ENCODE data around the gene ZSCAN20.

The ZSCAN20 gene

DNA sequence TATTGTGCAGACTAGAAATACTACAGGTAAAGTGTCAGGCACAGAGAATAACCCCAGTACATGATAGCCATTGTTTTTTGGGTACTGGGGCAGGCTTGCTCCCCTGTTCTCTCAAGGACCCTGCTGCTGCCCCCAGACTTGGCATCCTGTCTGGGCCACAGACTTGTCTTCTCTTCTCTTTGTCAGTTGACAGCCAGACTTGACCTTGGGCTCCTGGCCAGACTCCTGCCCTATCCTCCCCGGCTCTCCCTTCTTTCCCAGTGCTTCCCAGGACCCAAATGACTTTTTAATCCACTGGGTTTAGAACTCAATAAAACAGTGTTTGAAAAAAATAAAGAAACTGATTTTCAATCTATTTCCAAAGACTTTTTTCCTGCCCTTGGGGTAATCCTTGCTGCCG, 43.2 kb downstream of the ZSCAN20 start:
- Histone ChIP-seq H3K4me3 (ENCODE audit: low read length) (no peak overlapping the region), H3K36me3 (ENCODE audit: control insufficient read depth, low read length) (no peaks in the 10 kb centered on the region), H4K20me1 (ENCODE audit: control insufficient read depth, insufficient read depth, low read depth, low read length) (no peaks in the 10 kb centered on the region), H3K27me3 (ENCODE audit: control insufficient read depth, low read length) (no peaks in the 10 kb centered on the region), H3K9me3 (ENCODE audit: control insufficient read depth, insufficient read depth, low read length) (no peaks in the 10 kb centered on the region), H3F3A (ENCODE audit: control insufficient read depth, insufficient read depth) (no peaks in the 10 kb centered on the region), H3K27ac (ENCODE audit: low read depth, low read length) (no peak overlapping the region), H3K4me1 (ENCODE audit: control insufficient read depth, low read length) (no peaks in the 10 kb centered on the region), H3K4me2 (ENCODE audit: low read length) (no peak overlapping the region), H3K9me2 (replicated peaks; ENCODE audit: control insufficient read depth, low read length) (no peaks in the 10 kb centered on the region), H3K79me2 (ENCODE audit: control insufficient read depth, low read length) (no peaks in the 10 kb centered on the region)
- no peak for TF ChIP-seq EZH2phosphoT487 (IDR thresholded peaks at IDR 0.05; ENCODE audit: borderline replicate concordance, low read length)
- TF ChIP-seq, protein P1, sequence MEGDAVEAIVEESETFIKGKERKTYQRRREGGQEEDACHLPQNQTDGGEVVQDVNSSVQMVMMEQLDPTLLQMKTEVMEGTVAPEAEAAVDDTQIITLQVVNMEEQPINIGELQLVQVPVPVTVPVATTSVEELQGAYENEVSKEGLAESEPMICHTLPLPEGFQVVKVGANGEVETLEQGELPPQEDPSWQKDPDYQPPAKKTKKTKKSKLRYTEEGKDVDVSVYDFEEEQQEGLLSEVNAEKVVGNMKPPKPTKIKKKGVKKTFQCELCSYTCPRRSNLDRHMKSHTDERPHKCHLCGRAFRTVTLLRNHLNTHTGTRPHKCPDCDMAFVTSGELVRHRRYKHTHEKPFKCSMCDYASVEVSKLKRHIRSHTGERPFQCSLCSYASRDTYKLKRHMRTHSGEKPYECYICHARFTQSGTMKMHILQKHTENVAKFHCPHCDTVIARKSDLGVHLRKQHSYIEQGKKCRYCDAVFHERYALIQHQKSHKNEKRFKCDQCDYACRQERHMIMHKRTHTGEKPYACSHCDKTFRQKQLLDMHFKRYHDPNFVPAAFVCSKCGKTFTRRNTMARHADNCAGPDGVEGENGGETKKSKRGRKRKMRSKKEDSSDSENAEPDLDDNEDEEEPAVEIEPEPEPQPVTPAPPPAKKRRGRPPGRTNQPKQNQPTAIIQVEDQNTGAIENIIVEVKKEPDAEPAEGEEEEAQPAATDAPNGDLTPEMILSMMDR (IDR thresholded peaks at IDR 0.05; ENCODE audit: low read depth, low read length, poor library complexity, severe bottlenecking): no peak

DNA sequence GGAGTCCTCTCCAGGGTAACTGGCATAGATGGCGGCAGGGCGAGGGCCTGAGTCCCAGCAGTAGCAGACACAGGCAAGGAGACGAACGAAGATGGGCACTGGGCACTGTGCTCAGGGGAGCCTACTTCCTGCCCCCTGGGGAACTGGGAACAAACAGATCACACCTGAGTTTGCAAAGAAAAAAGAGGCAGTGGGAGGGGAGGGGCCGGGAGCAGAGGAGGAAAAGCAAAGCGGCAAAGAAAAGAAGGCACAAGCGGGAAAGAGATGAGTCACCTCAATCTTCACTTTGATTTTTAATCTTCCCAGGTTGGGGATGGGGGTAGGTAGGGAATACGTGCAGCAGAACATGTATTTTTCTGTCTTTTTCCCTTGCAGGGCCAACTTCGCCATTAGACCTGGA, 44.0 kb downstream of the ZSCAN20 start:
- TF ChIP-seq, protein P1 (IDR thresholded peaks at IDR 0.05; ENCODE audit: low read depth, low read length, poor library complexity, severe bottlenecking): no peak
- no peak for TF ChIP-seq EZH2phosphoT487 (IDR thresholded peaks at IDR 0.05; ENCODE audit: borderline replicate concordance, low read length)
- H3K4me1 ChIP-seq (ENCODE audit: control insufficient read depth, low read length): no peaks in the 10 kb centered on the region
- H3K79me2 ChIP-seq (ENCODE audit: control insufficient read depth, low read length): no peaks in the 10 kb centered on the region
- no peaks in the 10 kb centered on the region for H3K27me3 ChIP-seq (ENCODE audit: control insufficient read depth, low read length)
- no peak overlapping the region for H3K4me2 ChIP-seq (ENCODE audit: low read length)
- H3K36me3 ChIP-seq (ENCODE audit: control insufficient read depth, low read length): no peaks in the 10 kb centered on the region
- no peaks in the 10 kb centered on the region for H3K9me3 ChIP-seq (ENCODE audit: control insufficient read depth, insufficient read depth, low read length)
- no peak overlapping the region for H3K27ac ChIP-seq (ENCODE audit: low read depth, low read length)
- no peaks in the 10 kb centered on the region for H3K9me2 ChIP-seq (replicated peaks; ENCODE audit: control insufficient read depth, low read length)
- no peak overlapping the region for H3K4me3 ChIP-seq (ENCODE audit: low read length)
- no peaks in the 10 kb centered on the region for H3F3A ChIP-seq (ENCODE audit: control insufficient read depth, insufficient read depth)
- no peaks in the 10 kb centered on the region for H4K20me1 ChIP-seq (ENCODE audit: control insufficient read depth, insufficient read depth, low read depth, low read length)

DNA sequence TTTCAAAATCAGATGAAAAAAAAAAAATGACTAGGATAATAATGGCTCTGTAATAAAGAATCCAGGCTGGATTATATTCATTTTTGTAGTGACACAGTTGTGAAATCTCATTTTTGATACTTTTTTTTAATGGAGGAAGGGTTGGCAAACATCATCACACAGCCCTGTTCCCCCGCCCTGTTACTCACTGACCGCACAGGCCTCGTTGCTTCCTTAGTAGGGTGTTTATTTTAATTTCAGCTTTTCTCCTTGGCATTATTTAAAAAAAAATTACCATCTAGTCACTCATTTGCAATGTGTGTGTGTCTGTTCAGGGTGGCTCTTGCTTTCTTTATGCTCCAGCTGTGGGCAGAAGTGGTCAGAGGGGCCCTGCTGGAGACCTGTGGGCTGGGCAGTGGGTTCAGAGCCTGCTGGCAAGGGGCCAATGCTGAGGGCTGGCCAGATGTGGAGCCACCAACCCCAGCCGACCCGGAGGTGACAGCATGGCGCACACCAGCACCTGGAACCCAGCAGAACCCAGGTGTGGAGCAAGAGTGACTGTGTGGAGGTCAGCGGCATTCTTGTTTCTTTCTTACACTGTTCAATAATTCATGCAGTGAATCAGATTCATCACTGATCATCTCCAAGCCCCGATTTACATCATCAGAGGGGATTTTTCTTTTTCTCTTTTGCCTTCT, 44.6 kb downstream of the ZSCAN20 start:
- Histone ChIP-seq H3K4me2 (ENCODE audit: low read length) (no peak overlapping the region), H3F3A (ENCODE audit: control insufficient read depth, insufficient read depth) (no peaks in the 10 kb centered on the region), H3K79me2 (ENCODE audit: control insufficient read depth, low read length) (no peaks in the 10 kb centered on the region), H3K9me3 (ENCODE audit: control insufficient read depth, insufficient read depth, low read length) (no peaks in the 10 kb centered on the region), H4K20me1 (ENCODE audit: control insufficient read depth, insufficient read depth, low read depth, low read length) (no peaks in the 10 kb centered on the region), H3K4me3 (ENCODE audit: low read length) (no peak overlapping the region), H3K9me2 (replicated peaks; ENCODE audit: control insufficient read depth, low read length) (no peaks in the 10 kb centered on the region), H3K4me1 (ENCODE audit: control insufficient read depth, low read length) (no peaks in the 10 kb centered on the region), H3K36me3 (ENCODE audit: control insufficient read depth, low read length) (no peaks in the 10 kb centered on the region), H3K27me3 (ENCODE audit: control insufficient read depth, low read length) (no peaks in the 10 kb centered on the region), H3K27ac (ENCODE audit: low read depth, low read length) (no peak overlapping the region)
- TF ChIP-seq, protein P1 (IDR thresholded peaks at IDR 0.05; ENCODE audit: low read depth, low read length, poor library complexity, severe bottlenecking): no peak
- TF ChIP-seq EZH2phosphoT487 (IDR thresholded peaks at IDR 0.05; ENCODE audit: borderline replicate concordance, low read length): no peak
